K562 (cell line): ENCODE measurements around the gene ZSWIM3. TPM values are rescaled to one million over a fixed set of nuclear protein-coding genes. Genes with fewer than 3 reads are reported as not detected.

Experiments used
- ADNP ChIP-seq: fragments of 200-800 bp; sonication (Bioruptor generic); IDR thresholded peaks from 2 replicates; pipeline ENCODE4 v1.6.1; 2016; ENCODE audit warnings: missing genetic modification characterization, missing compliant biosample characterization
- CBX3 ChIP-seq, 2 experiments: IDR thresholded peaks; 1 replicate in 1 of 2; 2 replicates in 1 of 2; pipeline ENCODE4 v1.6.1; 2012; ENCODE audit warnings: inconsistent platforms in 2 of 2, low read length in 2 of 2, borderline replicate concordance in 1 of 2, control low read depth in 1 of 2
- CREBBP ChIP-seq: IDR thresholded peaks from one replicate; pipeline ENCODE4 v1.6.1; 2012; ENCODE audit warnings: low read depth, mild to moderate bottlenecking, control low read depth, inconsistent platforms, low read length
- DACH1 ChIP-seq: fragments of 450-650 bp; IDR thresholded peaks from 2 replicates; pipeline ENCODE4 v1.6.1; 2018; ENCODE audit not compliant: partially characterized antibody
- ETV5 ChIP-seq: sonication (generic); formaldehyde crosslinking; IDR thresholded peaks from 2 replicates; pipeline ENCODE4 v1.4.0; 2020; ENCODE audit warnings: low read depth, mild to moderate bottlenecking, missing genetic modification reagents
- GATAD2A ChIP-seq: fragments of 450-650 bp; IDR thresholded peaks from 2 replicates; pipeline ENCODE4 v1.6.1; 2017
- HDAC8 ChIP-seq: fragments of 450-650 bp; IDR thresholded peaks from 2 replicates; pipeline ENCODE4 v1.6.1; 2016; ENCODE audit warnings: mild to moderate bottlenecking, missing genetic modification characterization, moderate library complexity, missing compliant biosample characterization
- KDM1A ChIP-seq, 2 experiments: fragments of 450-650 bp; IDR thresholded peaks; 2 replicates each; pipeline ENCODE4 v1.6.1; 2016; ENCODE audit warnings: mild to moderate bottlenecking in 2 of 2
- NFATC3 ChIP-seq: fragments of 450-650 bp; IDR thresholded peaks from 2 replicates; pipeline ENCODE4 v1.6.1; 2017; ENCODE audit warnings: mild to moderate bottlenecking
- NR2C2 ChIP-seq, 2 experiments: fragments of 200-800 bp in 1 of 2; sonication (Bioruptor generic) in 1 of 2; sonication (generic) in 1 of 2; formaldehyde crosslinking in 1 of 2; IDR thresholded peaks; 2 replicates each; pipeline versions ENCODE4 v1.6.1 to v1.8.0; 2016 to 2022; ENCODE audit warnings: mild to moderate bottlenecking in 1 of 2, missing compliant biosample characterization in 1 of 2, missing genetic modification characterization in 1 of 2, missing genetic modification reagents in 1 of 2
- SIN3B ChIP-seq: fragments of 450-650 bp; IDR thresholded peaks from 2 replicates; pipeline ENCODE4 v1.6.1; 2017; ENCODE audit warnings: low read depth, mild to moderate bottlenecking, moderate library complexity
- SMC3 ChIP-seq: conservative IDR thresholded peaks from 2 replicates; pipeline ENCODE4 v1.6.1; 2011; ENCODE audit warnings: low read depth, low read length, improper control_type of control experiment; ENCODE audit not compliant: insufficient read depth
- SREBF2 ChIP-seq: sonication (generic); formaldehyde crosslinking; IDR thresholded peaks from 2 replicates; pipeline ENCODE4 v1.4.0; 2020; ENCODE audit warnings: mild to moderate bottlenecking, missing genetic modification reagents
- STAT5A ChIP-seq: IDR thresholded peaks from 2 replicates; pipeline ENCODE4 v1.6.1; 2012; ENCODE audit warnings: low read length, inconsistent platforms, borderline replicate concordance
- TEAD4 ChIP-seq, 2 experiments: sonication (generic) in 1 of 2; formaldehyde crosslinking in 1 of 2; IDR thresholded peaks; 2 replicates each; pipeline versions ENCODE4 v1.6.1 to v1.8.0; 2012 to 2022; ENCODE audit warnings: borderline replicate concordance in 1 of 2, inconsistent platforms in 1 of 2, low read length in 1 of 2, mild to moderate bottlenecking in 1 of 2, missing genetic modification reagents in 1 of 2
- U2AF1 ChIP-seq: fragments of 200-400 bp; formaldehyde crosslinking; optimal IDR thresholded peaks from 2 replicates; pipeline ENCODE3; 2017; ENCODE audit warnings: mild to moderate bottlenecking, low read depth, low read length, moderate library complexity
- ZFP36 ChIP-seq: fragments of 150-350 bp; IDR thresholded peaks from 2 replicates; pipeline ENCODE4 v1.6.1; 2018; ENCODE audit warnings: low read length, low read depth; ENCODE audit not compliant: partially characterized antibody
- ZNF175 ChIP-seq: fragments of 200-800 bp; sonication (Bioruptor generic); IDR thresholded peaks from 2 replicates; pipeline ENCODE4 v1.6.1; 2016; ENCODE audit warnings: low read depth, mild to moderate bottlenecking, missing genetic modification characterization, missing compliant biosample characterization
- ZNF184 ChIP-seq: sonication (generic); formaldehyde crosslinking; IDR thresholded peaks from 2 replicates; pipeline ENCODE4 v1.5.0; 2020; ENCODE audit warnings: missing genetic modification reagents
- ZNF408 ChIP-seq: fragments of 250-450 bp; sonication (Bioruptor Pico); IDR thresholded peaks from 2 replicates; pipeline ENCODE4 v1.4.0; 2020; ENCODE audit warnings: low read depth, mild to moderate bottlenecking, moderate library complexity
- ZNF41 ChIP-seq: fragments of 250-450 bp; sonication (Bioruptor Pico); conservative IDR thresholded peaks from 2 replicates; pipeline ENCODE4 v1.4.0; 2020; ENCODE audit warnings: mild to moderate bottlenecking
- polyA plus RNA-seq, 8 experiments: library from polyadenylated mRNA; depleted of rRNA in 4 of 8; stranded (reverse) in 5 of 8; unstranded in 3 of 8; fragments of >200 nt; fragmentation: Nextera tagmentation in 2 of 8; fragmentation: Illumina TruSeq in 1 of 8; extraction: Ambion mirVana in 2 of 8; extraction: Trizol in 1 of 8; gene quantifications; 2 replicates each; pipeline versions ENCODE4 v1.2.1 to v1.2.3, GENCODE V29; 2011 to 2014; ENCODE audit warnings: inconsistent platforms in 1 of 8, missing spikeins in 1 of 8
- total RNA-seq, 7 experiments: library from RNA; depleted of rRNA in 6 of 7; stranded (reverse); fragments of >200 nt in 6 of 7; fragmentation: Illumina TruSeq in 2 of 7; extraction: Trizol in 2 of 7; gene quantifications; 2 replicates each; pipeline versions ENCODE4 v1.2.1 to v1.2.3, GENCODE V29; 2011 to 2021; ENCODE audit warnings: low replicate concordance in 1 of 7
- TF ChIP-seq, protein P1 (sequence below), 2 experiments: fragments of 200-800 bp in 1 of 2; sonication (Bioruptor generic) in 1 of 2; sonication (generic) in 1 of 2; formaldehyde crosslinking in 1 of 2; IDR thresholded peaks in 1 of 2; conservative IDR thresholded peaks in 1 of 2; 2 replicates each; pipeline versions ENCODE4 v1.5.0 to v1.6.1; 2016 to 2020; ENCODE audit warnings: missing compliant biosample characterization in 1 of 2, missing genetic modification characterization in 1 of 2, missing genetic modification reagents in 1 of 2
- TF ChIP-seq, protein P2 (sequence below): IDR thresholded peaks from 3 replicates; pipeline ENCODE4 v1.6.1; 2011; ENCODE audit warnings: borderline replicate concordance, mild to moderate bottlenecking; ENCODE audit not compliant: insufficient read length, insufficient read depth
- TF ChIP-seq, protein P3 (sequence below): sonication (generic); formaldehyde crosslinking; IDR thresholded peaks from 2 replicates; pipeline ENCODE4 v1.8.1; 2022; ENCODE audit warnings: missing genetic modification reagents

ZSWIM3 gene
- total and polyA plus RNA-seq, 9 of the 15 experiments (the other 6 are each of a cell fraction or from before 2014, with no cell fraction given) = 1.7 to 4.3 (median 2.9) TPM

- TF ChIP-seq TEAD4 (IDR thresholded peaks at IDR 0.05; ENCODE audit: low read length) = no peak
- no peak for TF ChIP-seq TEAD4 (CRISPR knock-in tag; IDR thresholded peaks at IDR 0.05; ENCODE audit: borderline replicate concordance)
- no peak for TF ChIP-seq ZNF408
- no peak for TF ChIP-seq SMC3
- no peak for TF ChIP-seq HDAC8 (tag)
- 0 out of 2 replicates have a peak, but pooled peaks have one; percentile 29 for TF ChIP-seq ADNP (tag)
- no peak for TF ChIP-seq SREBF2
- no peak for TF ChIP-seq NFATC3
- TF ChIP-seq, protein P1, sequence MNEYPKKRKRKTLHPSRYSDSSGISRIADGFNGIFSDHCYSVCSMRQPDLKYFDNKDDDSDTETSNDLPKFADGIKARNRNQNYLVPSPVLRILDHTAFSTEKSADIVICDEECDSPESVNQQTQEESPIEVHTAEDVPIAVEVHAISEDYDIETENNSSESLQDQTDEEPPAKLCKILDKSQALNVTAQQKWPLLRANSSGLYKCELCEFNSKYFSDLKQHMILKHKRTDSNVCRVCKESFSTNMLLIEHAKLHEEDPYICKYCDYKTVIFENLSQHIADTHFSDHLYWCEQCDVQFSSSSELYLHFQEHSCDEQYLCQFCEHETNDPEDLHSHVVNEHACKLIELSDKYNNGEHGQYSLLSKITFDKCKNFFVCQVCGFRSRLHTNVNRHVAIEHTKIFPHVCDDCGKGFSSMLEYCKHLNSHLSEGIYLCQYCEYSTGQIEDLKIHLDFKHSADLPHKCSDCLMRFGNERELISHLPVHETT (CRISPR knock-in tag; conservative IDR thresholded peaks at IDR 0.05 in 1 of 2, IDR thresholded peaks at IDR 0.05 in 1 of 2) = peak in 1 of 2 experiments; percentile 51; a peak in 1 of 4 replicates
- no peak for TF ChIP-seq ZFP36
- no peak for TF ChIP-seq ZNF184 (CRISPR knock-in tag)
- no peak for TF ChIP-seq ETV5 (CRISPR knock-in tag)
- TF ChIP-seq, protein P2, sequence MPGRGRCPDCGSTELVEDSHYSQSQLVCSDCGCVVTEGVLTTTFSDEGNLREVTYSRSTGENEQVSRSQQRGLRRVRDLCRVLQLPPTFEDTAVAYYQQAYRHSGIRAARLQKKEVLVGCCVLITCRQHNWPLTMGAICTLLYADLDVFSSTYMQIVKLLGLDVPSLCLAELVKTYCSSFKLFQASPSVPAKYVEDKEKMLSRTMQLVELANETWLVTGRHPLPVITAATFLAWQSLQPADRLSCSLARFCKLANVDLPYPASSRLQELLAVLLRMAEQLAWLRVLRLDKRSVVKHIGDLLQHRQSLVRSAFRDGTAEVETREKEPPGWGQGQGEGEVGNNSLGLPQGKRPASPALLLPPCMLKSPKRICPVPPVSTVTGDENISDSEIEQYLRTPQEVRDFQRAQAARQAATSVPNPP = no peak
- no peak for TF ChIP-seq U2AF1
- peak; percentile 87 for TF ChIP-seq ZNF175 (CRISPR knock-in tag)
- TF ChIP-seq STAT5A = no peak
- no peak for TF ChIP-seq GATAD2A
- no peak for TF ChIP-seq CREBBP
- no peak; a peak in 1 of 3 replicates for TF ChIP-seq CBX3 (IDR thresholded peaks at IDR 0.05; ENCODE audit: borderline replicate concordance in 1 of 2, low read length in 2 of 2)
- TF ChIP-seq NR2C2 (CRISPR knock-in tag; IDR thresholded peaks at IDR 0.05) = 0 out of 2 replicates have a peak, but pooled peaks have one; percentile 18
- TF ChIP-seq NR2C2 (tag; IDR thresholded peaks at IDR 0.05) = peak; percentile 80
- TF ChIP-seq KDM1A (IDR thresholded peaks at IDR 0.05) = no peak
- no peak for TF ChIP-seq DACH1
- TF ChIP-seq, protein P3, sequence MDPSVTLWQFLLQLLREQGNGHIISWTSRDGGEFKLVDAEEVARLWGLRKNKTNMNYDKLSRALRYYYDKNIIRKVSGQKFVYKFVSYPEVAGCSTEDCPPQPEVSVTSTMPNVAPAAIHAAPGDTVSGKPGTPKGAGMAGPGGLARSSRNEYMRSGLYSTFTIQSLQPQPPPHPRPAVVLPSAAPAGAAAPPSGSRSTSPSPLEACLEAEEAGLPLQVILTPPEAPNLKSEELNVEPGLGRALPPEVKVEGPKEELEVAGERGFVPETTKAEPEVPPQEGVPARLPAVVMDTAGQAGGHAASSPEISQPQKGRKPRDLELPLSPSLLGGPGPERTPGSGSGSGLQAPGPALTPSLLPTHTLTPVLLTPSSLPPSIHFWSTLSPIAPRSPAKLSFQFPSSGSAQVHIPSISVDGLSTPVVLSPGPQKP (CRISPR knock-in tag) = no peak
- no peak for TF ChIP-seq SIN3B
- TF ChIP-seq ZNF41 (CRISPR knock-in tag) = no peak
Observed at GRCh38 chr20:45909817-45910669, 52.6 kb downstream of the ZSWIM3 start (continued).
